ENCODE results near the gene ZNHIT3.

Gene ZNHIT3

GRCh38 chr17:36542755-36543154 lies 56.3 kb downstream of the ZNHIT3 start:
- no peak for TF ChIP-seq CTCF (IDR thresholded peaks at IDR 0.05; ENCODE audit: insufficient read depth, low read depth, low read length, missing control alignments)
- DNase-seq (ENCODE audit: low read depth): no peak
- no peak overlapping the region for H3K4me3 ChIP-seq (ENCODE audit: low read length)

GRCh38 chr17:36544044-36544306 lies 57.5 kb downstream of the ZNHIT3 start:
- TF ChIP-seq CTCF (IDR thresholded peaks at IDR 0.05; ENCODE audit: insufficient read depth, low read depth, low read length, missing control alignments): peak; percentile 15
- H3K4me3 ChIP-seq (ENCODE audit: low read length): peak overlapping the region; percentile 95
- peak; percentile 45 for DNase-seq (ENCODE audit: low read depth)

GRCh38 chr17:36544307-36545076 lies 58.0 kb downstream of the ZNHIT3 start, which contains the start of gene GGNBP2:
TSS of gene GGNBP2 (plus strand) at chr17:36544919. CDS start at chr17:36545725, 806 bp downstream.
- H3K4me3 ChIP-seq (ENCODE audit: low read length): peak within 1 kb of the TSS; percentile 95
- peak; percentile 98 for DNase-seq (ENCODE audit: low read depth)
- no peak for TF ChIP-seq CTCF (IDR thresholded peaks at IDR 0.05; ENCODE audit: insufficient read depth, low read depth, low read length, missing control alignments)

- no peak for DNase-seq (ENCODE audit: low read depth)
- H3K4me3 ChIP-seq (ENCODE audit: low read length): peak overlapping the region; percentile 95
- TF ChIP-seq CTCF (IDR thresholded peaks at IDR 0.05; ENCODE audit: insufficient read depth, low read depth, low read length, missing control alignments): no peak
These were observed 58.6 kb downstream of the ZNHIT3 start for GRCh38 chr17:36545077-36545464.
